ENCODE measurements around the gene ABHD17C. TPM values are rescaled to one million over a fixed set of nuclear protein-coding genes. Genes with fewer than 3 reads are reported as not detected.

ABHD17C gene
- total RNA-seq, 4 donors from 2014 or later, result 41.0 to 96.0 (median 72.5) TPM

- 78 to 84% methylated on average over 2 of the region's 2 CpGs for WGBS, 2 donors (ENCODE audit: low coverage in 1 of 2)
- DNase-seq, result no peak
- in situ Hi-C loops (cut with MboI; ENCODE audit: low pct_ligation_motif_present in 1 of 4, low pct_unique_long_range_greater_than_20kb in 1 of 4, low sequenced_read_pairs in 3 of 4), result no loop called here
These were observed 30.0 kb upstream of the ABHD17C start for GRCh38 chr15:80665151-80665550.

GRCh38 chr15:80667936-80668335 lies 27.2 kb upstream of the ABHD17C start:
- no peak for DNase-seq
- TF ChIP-seq POLR2A (IDR thresholded peaks at IDR 0.05), result no peak
- no peak for TF ChIP-seq CTCF (IDR thresholded peaks at IDR 0.05)
- no peak for TF ChIP-seq POLR2AphosphoS5 (IDR thresholded peaks at IDR 0.05)
- no peak for TF ChIP-seq EP300 (IDR thresholded peaks at IDR 0.05; ENCODE audit: low read depth)
- WGBS, 2 donors (ENCODE audit: low coverage in 1 of 2), result 65 to 93% methylated on average over 2 to 4 of the region's 4 CpGs
- Histone ChIP-seq H3K36me3 (no peaks in the 10 kb centered on the region), H3K27me3 (no peaks in the 10 kb centered on the region), H3K4me1 (peaks cover 0 to 6% (median 2%) of the 10 kb centered on the region in 4 donors), H3K27ac (no peak overlapping the region), H3K4me3 (no peak overlapping the region), H3K9me3 (no peaks in the 10 kb centered on the region)
- in situ Hi-C loops (cut with MboI; ENCODE audit: low pct_ligation_motif_present in 1 of 4, low pct_unique_long_range_greater_than_20kb in 1 of 4, low sequenced_read_pairs in 3 of 4) (no loop called here), intact Hi-C loops (cut with DNase I; ENCODE audit: low total_unique reads) (no loop called here)

More at GRCh38 chr15:80665151-80665550, 30.0 kb upstream of the ABHD17C start:
- H3K36me3 ChIP-seq, result no peaks in the 10 kb centered on the region
- no peaks in the 10 kb centered on the region for H3K9me3 ChIP-seq
- peaks cover 0 to 6% (median 2%) of the 10 kb centered on the region in 4 donors for H3K4me1 ChIP-seq
- intact Hi-C loops (cut with DNase I; ENCODE audit: low total_unique reads), result no loop called here
- no peak overlapping the region for H3K27ac ChIP-seq
- H3K4me3 ChIP-seq, result no peak overlapping the region
- no peaks in the 10 kb centered on the region for H3K27me3 ChIP-seq
- no peak for TF ChIP-seq POLR2AphosphoS5 (IDR thresholded peaks at IDR 0.05)
- TF ChIP-seq POLR2A (IDR thresholded peaks at IDR 0.05), result no peak
- no peak for TF ChIP-seq EP300 (IDR thresholded peaks at IDR 0.05; ENCODE audit: low read depth)
- TF ChIP-seq CTCF (IDR thresholded peaks at IDR 0.05), result no peak

GRCh38 chr15:80668546-80669236 lies 26.4 kb upstream of the ABHD17C start:
- intact Hi-C loops (cut with DNase I; ENCODE audit: low total_unique reads) (no loop called here), in situ Hi-C loops (cut with MboI; ENCODE audit: low pct_ligation_motif_present in 1 of 4, low pct_unique_long_range_greater_than_20kb in 1 of 4, low sequenced_read_pairs in 3 of 4) (no loop called here)
- Histone ChIP-seq H3K36me3 (no peaks in the 10 kb centered on the region), H3K9me3 (no peaks in the 10 kb centered on the region), H3K27ac (no peak overlapping the region), H3K4me1 (peaks cover 0 to 6% (median 2%) of the 10 kb centered on the region in 4 donors), H3K4me3 (no peak overlapping the region), H3K27me3 (no peaks in the 10 kb centered on the region)
- DNase-seq, result no peak
- TF ChIP-seq POLR2AphosphoS5 (IDR thresholded peaks at IDR 0.05), result no peak
- TF ChIP-seq POLR2A (IDR thresholded peaks at IDR 0.05), result no peak
- no peak for TF ChIP-seq EP300 (IDR thresholded peaks at IDR 0.05; ENCODE audit: low read depth)
- TF ChIP-seq CTCF (IDR thresholded peaks at IDR 0.05), result no peak
- WGBS, 2 donors (ENCODE audit: low coverage in 1 of 2), result 65 to 80% methylated on average over 3 of the region's 3 CpGs

- TF ChIP-seq POLR2A (IDR thresholded peaks at IDR 0.05), result no peak
- no peak for TF ChIP-seq POLR2AphosphoS5 (IDR thresholded peaks at IDR 0.05)
- TF ChIP-seq CTCF (IDR thresholded peaks at IDR 0.05), result no peak
- TF ChIP-seq EP300 (IDR thresholded peaks at IDR 0.05; ENCODE audit: low read depth), result no peak
- 66 to 75% methylated on average over 2 of the region's 2 CpGs for WGBS, 2 donors (ENCODE audit: low coverage in 1 of 2)
These were observed 25.3 kb upstream of the ABHD17C start for GRCh38 chr15:80669663-80670273.

More at GRCh38 chr15:80669663-80670273, 25.3 kb upstream of the ABHD17C start:
- no peaks in the 10 kb centered on the region for H3K36me3 ChIP-seq
- intact Hi-C loops (cut with DNase I; ENCODE audit: low total_unique reads), result no loop called here
- in situ Hi-C loops (cut with MboI; ENCODE audit: low pct_ligation_motif_present in 1 of 4, low pct_unique_long_range_greater_than_20kb in 1 of 4, low sequenced_read_pairs in 3 of 4), result no loop called here
- DNase-seq, result no peak
- peaks cover 0 to 6% (median 2%) of the 10 kb centered on the region in 4 donors for H3K4me1 ChIP-seq
- no peaks in the 10 kb centered on the region for H3K27me3 ChIP-seq
- H3K9me3 ChIP-seq, result no peaks in the 10 kb centered on the region
- H3K4me3 ChIP-seq, result no peak overlapping the region
- no peak overlapping the region for H3K27ac ChIP-seq

All from transverse colon (tissue), 4 donors.